Measurements from ENCODE around the gene LSM14B. TPM values are rescaled to one million over a fixed set of nuclear protein-coding genes. Genes with fewer than 3 reads are reported as not detected.
"Not testable (repeated sequence)": the region's sequence is repeated elsewhere in the genome, so short reads cannot be mapped to it uniquely, and the experiment has no call there.

The LSM14B gene
- total RNA-seq, 4 donors from 2014 or later, result 28.0 to 52.5 (median 36.2) TPM

- H3K4me3 ChIP-seq, result no peak overlapping the region
- H3K4me1 ChIP-seq, result peaks cover 32 to 39% of the 10 kb centered on the region in 2 donors
- in situ Hi-C loops (cut with MboI; ENCODE audit: low sequenced_read_pairs in 4 of 4) (loop anchor here in 3 of 4 donors (10.0 to 25.0 kb wide), 2 partner anchors 121 to 133 kb away; no protein-coding TSS in a partner anchor), intact Hi-C loops (cut with DNase I; ENCODE audit: low total_unique reads) (loop anchor here (10.0 kb wide), 1 partner anchor 499 kb away; the partner anchor contains the start of gene SLCO4A1)
- DNase-seq (no peak), ATAC-seq (no peak)
- TF ChIP-seq, protein P1, sequence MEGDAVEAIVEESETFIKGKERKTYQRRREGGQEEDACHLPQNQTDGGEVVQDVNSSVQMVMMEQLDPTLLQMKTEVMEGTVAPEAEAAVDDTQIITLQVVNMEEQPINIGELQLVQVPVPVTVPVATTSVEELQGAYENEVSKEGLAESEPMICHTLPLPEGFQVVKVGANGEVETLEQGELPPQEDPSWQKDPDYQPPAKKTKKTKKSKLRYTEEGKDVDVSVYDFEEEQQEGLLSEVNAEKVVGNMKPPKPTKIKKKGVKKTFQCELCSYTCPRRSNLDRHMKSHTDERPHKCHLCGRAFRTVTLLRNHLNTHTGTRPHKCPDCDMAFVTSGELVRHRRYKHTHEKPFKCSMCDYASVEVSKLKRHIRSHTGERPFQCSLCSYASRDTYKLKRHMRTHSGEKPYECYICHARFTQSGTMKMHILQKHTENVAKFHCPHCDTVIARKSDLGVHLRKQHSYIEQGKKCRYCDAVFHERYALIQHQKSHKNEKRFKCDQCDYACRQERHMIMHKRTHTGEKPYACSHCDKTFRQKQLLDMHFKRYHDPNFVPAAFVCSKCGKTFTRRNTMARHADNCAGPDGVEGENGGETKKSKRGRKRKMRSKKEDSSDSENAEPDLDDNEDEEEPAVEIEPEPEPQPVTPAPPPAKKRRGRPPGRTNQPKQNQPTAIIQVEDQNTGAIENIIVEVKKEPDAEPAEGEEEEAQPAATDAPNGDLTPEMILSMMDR (IDR thresholded peaks at IDR 0.05 in 4 of 5, conservative IDR thresholded peaks at IDR 0.05 in 1 of 5), result no peak
- no peak for TF ChIP-seq POLR2A (IDR thresholded peaks at IDR 0.05)
- no peaks in the 10 kb centered on the region for H3K9me3 ChIP-seq
- no peaks in the 10 kb centered on the region for H3K36me3 ChIP-seq
- no peaks in the 10 kb centered on the region for H3K27me3 ChIP-seq
- H3K27ac ChIP-seq, result peak overlapping the region in 2 of 4 donors; percentile 91 to 96
These were observed 23.4 kb downstream of the LSM14B start for GRCh38 chr20:62145688-62146018.

- H3K4me1 ChIP-seq, result peaks cover 27 to 39% of the 10 kb centered on the region in 2 donors
- ATAC-seq (no peak), DNase-seq (no peak)
- no peak overlapping the region for H3K27ac ChIP-seq
- H3K27me3 ChIP-seq, result no peaks in the 10 kb centered on the region
- intact Hi-C loops (cut with DNase I; ENCODE audit: low total_unique reads), result loop anchor here (10.0 kb wide), 1 partner anchor 499 kb away; the partner anchor contains the start of gene SLCO4A1
- in situ Hi-C loops (cut with MboI; ENCODE audit: low sequenced_read_pairs in 4 of 4), result loop anchor here in 3 of 4 donors (10.0 to 25.0 kb wide), 2 partner anchors 121 to 134 kb away; no protein-coding TSS in a partner anchor
- no peaks in the 10 kb centered on the region for H3K36me3 ChIP-seq
- no peak overlapping the region for H3K4me3 ChIP-seq
- no peaks in the 10 kb centered on the region for H3K9me3 ChIP-seq
- TF ChIP-seq, protein P1 (IDR thresholded peaks at IDR 0.05 in 4 of 5, conservative IDR thresholded peaks at IDR 0.05 in 1 of 5), result no peak
- TF ChIP-seq POLR2A (IDR thresholded peaks at IDR 0.05), result no peak
These were observed 23.9 kb downstream of the LSM14B start for GRCh38 chr20:62146019-62146755.

GRCh38 chr20:62147125-62147524 is 24.9 kb downstream of the LSM14B start:
- ATAC-seq, result no peak
- H3K4me1 ChIP-seq, result peaks cover 22 to 32% of the 10 kb centered on the region in 2 donors

DNA sequence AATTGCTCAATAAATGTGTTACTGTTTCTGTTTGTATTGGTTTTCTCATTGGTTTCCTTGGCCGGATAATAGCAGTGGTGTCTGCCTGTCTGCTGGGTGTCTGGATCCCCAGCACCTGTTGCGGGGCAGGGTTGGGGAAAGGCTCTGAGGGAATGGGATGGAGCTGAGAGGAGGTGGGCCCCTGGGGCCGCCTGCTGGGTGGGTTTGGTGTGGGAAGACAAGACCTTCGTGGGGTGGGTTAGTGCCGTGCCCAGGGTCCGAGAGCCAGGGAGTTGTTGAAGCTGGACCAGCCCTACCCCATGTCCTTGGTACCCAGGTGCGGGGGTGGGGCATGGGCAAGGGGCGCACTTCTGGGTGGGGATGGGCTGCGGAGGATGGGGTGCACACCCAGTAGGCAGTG is 25.3 kb downstream of the LSM14B start:
- Histone ChIP-seq H3K27ac (no peak overlapping the region), H3K9me3 (no peaks in the 10 kb centered on the region), H3K36me3 (no peaks in the 10 kb centered on the region), H3K4me3 (no peak overlapping the region), H3K27me3 (no peaks in the 10 kb centered on the region), H3K4me1 (peaks cover 22 to 32% of the 10 kb centered on the region in 2 donors)
- no peak for ATAC-seq
- DNase-seq, result no peak
- intact Hi-C loops (cut with DNase I; ENCODE audit: low total_unique reads) (loop anchor here (10.0 kb wide), 1 partner anchor 497 kb away; the partner anchor contains the start of gene SLCO4A1), in situ Hi-C loops (cut with MboI; ENCODE audit: low sequenced_read_pairs in 4 of 4) (loop anchor here in 3 of 4 donors (10.0 to 25.0 kb wide), 2 partner anchors 123 to 135 kb away; no protein-coding TSS in a partner anchor)
- TF ChIP-seq, protein P1 (IDR thresholded peaks at IDR 0.05 in 4 of 5, conservative IDR thresholded peaks at IDR 0.05 in 1 of 5), result no peak
- no peak for TF ChIP-seq POLR2A (IDR thresholded peaks at IDR 0.05)

More at GRCh38 chr20:62147125-62147524, 24.9 kb downstream of the LSM14B start:
- no peaks in the 10 kb centered on the region for H3K27me3 ChIP-seq
- H3K4me3 ChIP-seq, result no peak overlapping the region
- in situ Hi-C loops (cut with MboI; ENCODE audit: low sequenced_read_pairs in 4 of 4), result loop anchor here in 3 of 4 donors (10.0 to 25.0 kb wide), 2 partner anchors 122 to 135 kb away; no protein-coding TSS in a partner anchor
- no peak for DNase-seq
- no peak for TF ChIP-seq POLR2A (IDR thresholded peaks at IDR 0.05)
- TF ChIP-seq, protein P1 (IDR thresholded peaks at IDR 0.05 in 4 of 5, conservative IDR thresholded peaks at IDR 0.05 in 1 of 5), result no peak
- H3K27ac ChIP-seq, result no peak overlapping the region
- no peaks in the 10 kb centered on the region for H3K9me3 ChIP-seq
- no peaks in the 10 kb centered on the region for H3K36me3 ChIP-seq
- intact Hi-C loops (cut with DNase I; ENCODE audit: low total_unique reads), result loop anchor here (10.0 kb wide), 1 partner anchor 498 kb away; the partner anchor contains the start of gene SLCO4A1

DNA sequence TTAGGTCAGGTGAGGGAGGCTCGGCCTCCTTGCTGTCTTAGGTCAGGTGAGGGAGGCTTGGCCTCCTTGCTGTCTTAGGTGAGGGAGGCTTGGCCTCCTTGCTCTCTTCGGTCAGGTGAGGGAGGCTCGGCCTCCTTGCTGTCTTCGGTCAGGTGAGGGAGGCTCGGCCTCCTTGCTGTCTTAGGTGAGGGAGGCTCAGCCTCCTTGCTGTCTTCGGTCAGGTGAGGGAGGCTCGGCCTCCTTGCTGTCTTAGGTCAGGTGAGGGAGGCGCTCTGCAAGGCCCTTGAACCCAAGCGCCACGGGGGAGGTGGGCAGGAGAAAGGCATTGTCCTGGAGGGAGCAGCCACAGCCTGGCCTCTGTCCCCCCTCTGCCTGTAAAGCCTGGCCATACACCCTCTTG is 26.1 kb downstream of the LSM14B start:
- in situ Hi-C loops (cut with MboI; ENCODE audit: low sequenced_read_pairs in 4 of 4), result loop anchor here in 3 of 4 donors (10.0 to 25.0 kb wide), 2 partner anchors 124 to 136 kb away; no protein-coding TSS in a partner anchor

More for the DNA sequence above, 26.1 kb downstream of the LSM14B start:
- not testable (repeated sequence) for H3K9me3 ChIP-seq, ATAC-seq, H3K4me3 ChIP-seq, DNase-seq, H3K36me3 ChIP-seq, H3K27me3 ChIP-seq, H3K27ac ChIP-seq
- peaks cover 22 to 32% of the 10 kb centered on the region in 2 donors for H3K4me1 ChIP-seq
- intact Hi-C loops (cut with DNase I; ENCODE audit: low total_unique reads), result loop anchor here (10.0 kb wide), 1 partner anchor 496 kb away; the partner anchor contains the start of gene SLCO4A1
